ENCODE results near the gene IFT80. TPM values are rescaled to one million over a fixed set of nuclear protein-coding genes. Genes with fewer than 3 reads are reported as not detected.

The IFT80 gene
- total RNA-seq, 2 donors from 2014 or later = 44.1 to 61.4 TPM

DNA sequence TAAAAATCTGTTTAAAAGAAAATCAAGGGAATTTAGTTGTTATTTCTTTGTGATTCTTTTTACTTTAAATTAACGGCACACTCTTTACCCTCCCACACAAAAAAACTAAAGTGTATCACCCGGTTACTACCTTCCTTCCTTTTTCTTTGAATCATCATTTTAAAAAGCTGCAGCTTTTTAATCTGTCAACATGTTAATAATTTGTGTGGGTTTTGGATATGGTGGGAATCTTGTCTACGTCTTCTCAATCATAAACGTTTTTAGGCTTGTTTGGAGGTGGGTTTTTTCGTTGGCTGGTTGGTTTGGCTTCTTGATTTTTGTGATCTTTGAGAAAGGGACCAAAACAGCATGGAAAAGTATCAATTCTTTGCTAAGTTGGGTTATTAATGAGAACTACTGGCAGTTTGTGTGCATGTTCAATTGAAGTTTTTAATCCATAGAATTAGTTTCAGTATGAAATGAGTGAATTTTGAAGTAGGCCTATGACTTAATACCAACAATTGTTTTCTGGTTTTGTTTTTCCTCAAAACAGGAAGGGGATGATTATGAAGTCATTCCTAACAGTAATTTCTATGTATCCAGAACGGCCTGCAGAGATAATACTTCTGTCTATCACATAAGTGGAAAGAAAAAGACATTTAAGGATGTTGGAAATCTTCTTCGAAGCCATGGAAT, 4.9 kb upstream of the IFT80 start:
- no peaks in the 10 kb centered on the region for H3K36me3 ChIP-seq
- H3K4me1 ChIP-seq (ENCODE audit: control insufficient read depth in 1 of 2, low read depth in 2 of 2) = peaks cover 0 to 4% of the 10 kb centered on the region in 2 donors
- TF ChIP-seq CTCF (IDR thresholded peaks at IDR 0.05) = no peak
- H3K4me3 ChIP-seq = peak overlapping the region; percentile 86
- no peaks in the 10 kb centered on the region for H3K27me3 ChIP-seq (replicated peaks; ENCODE audit: insufficient read depth)
- no peak for ATAC-seq (ENCODE audit: insufficient number of reproducible peaks, low FRiP score, low read depth)
- H3K9me3 ChIP-seq = no peaks in the 10 kb centered on the region
- H3K27ac ChIP-seq = peak overlapping the region; percentile 36 to 85
- no peak for DNase-seq (ENCODE audit: low spot score)

DNA sequence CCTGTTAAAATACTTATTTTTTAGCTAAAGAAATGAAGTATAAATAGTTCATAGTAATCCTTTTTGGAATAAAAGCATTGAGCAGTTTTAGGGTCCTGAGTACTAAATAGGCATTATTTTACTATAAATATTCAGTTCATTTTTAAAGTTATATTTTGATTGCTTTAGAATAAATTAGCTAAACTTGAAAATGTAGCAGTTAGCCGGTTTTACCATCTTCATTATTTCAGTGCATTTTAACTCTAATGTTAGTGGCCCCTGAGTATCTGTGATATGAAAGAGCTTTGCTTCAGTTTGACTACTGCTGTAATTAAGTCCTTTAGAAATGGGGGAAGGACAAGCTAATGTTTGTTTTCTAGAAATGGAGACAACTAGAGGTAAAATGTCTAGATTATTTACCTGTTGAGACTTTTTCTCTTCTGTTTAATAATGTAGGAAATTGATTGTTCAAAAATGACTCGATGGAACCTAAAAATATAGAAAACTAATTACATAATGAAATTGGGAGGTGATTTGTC, 4.1 kb upstream of the IFT80 start:
- H3K4me3 ChIP-seq = peak overlapping the region; percentile 86
- ATAC-seq (ENCODE audit: insufficient number of reproducible peaks, low FRiP score, low read depth) (no peak), DNase-seq (ENCODE audit: low spot score) (no peak)
- H3K36me3 ChIP-seq = no peaks in the 10 kb centered on the region
- peaks cover 0 to 10% of the 10 kb centered on the region in 2 donors for H3K4me1 ChIP-seq (ENCODE audit: control insufficient read depth in 1 of 2, low read depth in 2 of 2)
- peak overlapping the region; percentile 36 to 85 for H3K27ac ChIP-seq
- TF ChIP-seq CTCF (IDR thresholded peaks at IDR 0.05) = no peak
- no peaks in the 10 kb centered on the region for H3K27me3 ChIP-seq (replicated peaks; ENCODE audit: insufficient read depth)
- H3K9me3 ChIP-seq = no peaks in the 10 kb centered on the region

- H3K4me3 ChIP-seq = peak overlapping the region; percentile 86
- no peaks in the 10 kb centered on the region for H3K9me3 ChIP-seq
- ATAC-seq (ENCODE audit: insufficient number of reproducible peaks, low FRiP score, low read depth) (no peak), DNase-seq (ENCODE audit: low spot score) (no peak)
- H3K4me1 ChIP-seq (ENCODE audit: control insufficient read depth in 1 of 2, low read depth in 2 of 2) = peaks cover 0 to 16% of the 10 kb centered on the region in 2 donors
- H3K27me3 ChIP-seq (replicated peaks; ENCODE audit: insufficient read depth) = no peaks in the 10 kb centered on the region
- H3K36me3 ChIP-seq = no peaks in the 10 kb centered on the region
- TF ChIP-seq CTCF (IDR thresholded peaks at IDR 0.05) = no peak
- H3K27ac ChIP-seq = peak overlapping the region; percentile 85 to 93
Measured at GRCh38 chr3:160402221-160403027, 3.4 kb upstream of the IFT80 start.

- Histone ChIP-seq H3K27me3 (replicated peaks; ENCODE audit: insufficient read depth) (no peaks in the 10 kb centered on the region), H3K4me1 (ENCODE audit: control insufficient read depth in 1 of 2, low read depth in 2 of 2) (peaks cover 0 to 18% of the 10 kb centered on the region in 2 donors), H3K36me3 (no peaks in the 10 kb centered on the region), H3K4me3 (peak overlapping the region; percentile 86), H3K27ac (peak overlapping the region; percentile 85 to 93), H3K9me3 (no peaks in the 10 kb centered on the region)
- DNase-seq (ENCODE audit: low spot score) = no peak
- no peak for ATAC-seq (ENCODE audit: insufficient number of reproducible peaks, low FRiP score, low read depth)
- no peak for TF ChIP-seq CTCF (IDR thresholded peaks at IDR 0.05)
Measured at GRCh38 chr3:160401291-160402095, 2.5 kb upstream of the IFT80 start.
